HEK293 (cell line): Measurements from ENCODE around the gene ANKRD52.

Experiments used
- CTCF ChIA-PET: fragments of 350-600 bp; formaldehyde crosslinking; extraction: SDS; loops from one replicate; lab custom pipeline; 2021; ENCODE audit warnings: antibody characterized with exemption; lab: Yijun Ruan, JAX
- POLR2A ChIA-PET: fragments of 300-600 bp; formaldehyde crosslinking; extraction: SDS; loops from one replicate; lab custom pipeline; 2020; ENCODE audit warnings: antibody characterized with exemption, inconsistent platforms; lab: Yijun Ruan, JAX
- H3K27ac ChIP-seq: fragments of 200-500 bp; sonication (Bioruptor generic); 2 replicates; pipeline ENCODE4 v1.5.1; 2014; ENCODE audit warnings: low read depth, low read length, control low read depth, inconsistent platforms; ENCODE audit errors: extremely low read depth
- H3K36me3 ChIP-seq, 2 experiments: fragments of 200-500 bp in 1 of 2; sonication (Bioruptor generic) in 1 of 2; 1 replicate in 1 of 2; 2 replicates in 1 of 2; pipeline ENCODE4 v1.5.1; 2014 to 2017; ENCODE audit warnings: inconsistent platforms in 2 of 2, low read length in 2 of 2; ENCODE audit not compliant: control insufficient read depth in 2 of 2, insufficient read depth in 1 of 2
- H3K4me1 ChIP-seq: fragments of 200-500 bp; sonication (Bioruptor generic); 2 replicates; pipeline ENCODE4 v1.5.1; 2014; ENCODE audit warnings: mild to moderate bottlenecking, low read length, inconsistent platforms; ENCODE audit not compliant: control insufficient read depth, insufficient read depth
- H3K4me3 ChIP-seq: 2 replicates; pipeline ENCODE4 v1.5.1; 2011; ENCODE audit warnings: low read depth, mild to moderate bottlenecking, control low read depth, low read length, moderate library complexity
- H3K9me3 ChIP-seq: fragments of 200-500 bp; sonication (Bioruptor generic); 2 replicates; pipeline ENCODE4 v1.5.1; 2014; ENCODE audit warnings: low read depth, low read length, inconsistent platforms; ENCODE audit not compliant: control insufficient read depth, insufficient read depth
- GFI1B ChIP-seq: fragments of 450-650 bp; formaldehyde crosslinking; IDR thresholded peaks from 2 replicates; pipeline ENCODE4 v1.5.1; 2016; ENCODE audit warnings: missing biosample characterization, missing genetic modification characterization
- MEIS1 ChIP-seq: sonication (generic); formaldehyde crosslinking; IDR thresholded peaks from 2 replicates; pipeline ENCODE4 v1.8.1; 2022; ENCODE audit warnings: missing genetic modification reagents, mild to moderate bottlenecking, borderline replicate concordance
- YY1 ChIP-seq: fragments of 450-650 bp; formaldehyde crosslinking; IDR thresholded peaks from 2 replicates; pipeline ENCODE4 v1.5.1; 2018; ENCODE audit warnings: missing biosample characterization, missing genetic modification characterization
- YY2 ChIP-seq: fragments of 450-650 bp; formaldehyde crosslinking; IDR thresholded peaks from 2 replicates; pipeline ENCODE4 v1.5.1; 2016; ENCODE audit warnings: missing biosample characterization, missing genetic modification characterization
- ZBTB8A ChIP-seq: fragments of 450-650 bp; formaldehyde crosslinking; IDR thresholded peaks from 2 replicates; pipeline ENCODE4 v1.5.1; 2016; ENCODE audit warnings: missing biosample characterization, missing genetic modification characterization
- ZNF132 ChIP-seq: fragments of 450-650 bp; formaldehyde crosslinking; IDR thresholded peaks from 2 replicates; pipeline ENCODE4 v1.5.1; 2017; ENCODE audit warnings: missing biosample characterization, missing genetic modification characterization, borderline replicate concordance
- ZNF140 ChIP-seq: fragments of 450-650 bp; formaldehyde crosslinking; IDR thresholded peaks from 2 replicates; pipeline ENCODE4 v1.5.1; 2016; ENCODE audit warnings: missing biosample characterization, missing genetic modification characterization
- ZNF292 ChIP-seq: fragments of 450-650 bp; formaldehyde crosslinking; IDR thresholded peaks from 2 replicates; pipeline ENCODE4 v1.5.1; 2016; ENCODE audit warnings: low read depth, missing biosample characterization, missing genetic modification characterization, borderline replicate concordance
- ZNF302 ChIP-seq: fragments of 450-650 bp; formaldehyde crosslinking; IDR thresholded peaks from 2 replicates; pipeline ENCODE4 v1.5.1; 2016; ENCODE audit warnings: missing biosample characterization, missing genetic modification characterization, low read depth
- ZNF335 ChIP-seq: fragments of 450-650 bp; formaldehyde crosslinking; conservative IDR thresholded peaks from 2 replicates; pipeline ENCODE4 v1.5.1; 2016; ENCODE audit warnings: missing biosample characterization, missing genetic modification characterization
- ZNF561 ChIP-seq: fragments of 450-650 bp; IDR thresholded peaks from 2 replicates; pipeline ENCODE4 v1.5.1; 2018; ENCODE audit warnings: missing biosample characterization, missing genetic modification characterization, borderline replicate concordance
- ZNF623 ChIP-seq: fragments of 450-650 bp; formaldehyde crosslinking; IDR thresholded peaks from 2 replicates; pipeline ENCODE4 v1.5.1; 2016; ENCODE audit warnings: missing biosample characterization, missing genetic modification characterization
- ZNF654 ChIP-seq: fragments of 450-650 bp; formaldehyde crosslinking; IDR thresholded peaks from 2 replicates; pipeline ENCODE4 v1.5.1; 2016; ENCODE audit warnings: low read depth, missing biosample characterization, missing genetic modification characterization
- ZNF768 ChIP-seq: fragments of 450-650 bp; formaldehyde crosslinking; IDR thresholded peaks from 2 replicates; pipeline ENCODE4 v1.5.1; 2018; ENCODE audit warnings: missing biosample characterization, mild to moderate bottlenecking, missing genetic modification characterization
- ZSCAN30 ChIP-seq: fragments of 450-650 bp; IDR thresholded peaks from 2 replicates; pipeline ENCODE4 v1.5.1; 2018; ENCODE audit warnings: missing biosample characterization, mild to moderate bottlenecking, missing genetic modification characterization, moderate library complexity
- ZXDB ChIP-seq: fragments of 450-650 bp; formaldehyde crosslinking; IDR thresholded peaks from 2 replicates; pipeline ENCODE4 v1.5.1; 2016; ENCODE audit warnings: missing biosample characterization, missing genetic modification characterization
- TF ChIP-seq, protein P1 (sequence below): fragments of 450-650 bp; formaldehyde crosslinking; conservative IDR thresholded peaks from 2 replicates; pipeline ENCODE4 v1.5.1; 2016; ENCODE audit warnings: low read depth, missing biosample characterization, missing genetic modification characterization
- TF ChIP-seq, protein P2 (sequence below): fragments of 450-650 bp; formaldehyde crosslinking; IDR thresholded peaks from 2 replicates; pipeline ENCODE4 v1.5.1; 2016; ENCODE audit warnings: missing biosample characterization, missing genetic modification characterization
- TF ChIP-seq, protein P3 (sequence below): fragments of 450-650 bp; formaldehyde crosslinking; IDR thresholded peaks from 2 replicates; pipeline ENCODE4 v1.5.1; 2016; ENCODE audit warnings: missing biosample characterization, missing genetic modification characterization
- TF ChIP-seq, protein P4 (sequence below): fragments of 450-650 bp; formaldehyde crosslinking; IDR thresholded peaks from 2 replicates; pipeline ENCODE4 v1.5.1; 2016; ENCODE audit warnings: missing biosample characterization, missing genetic modification characterization, borderline replicate concordance
- TF ChIP-seq, protein P5 (sequence below): fragments of 450-650 bp; formaldehyde crosslinking; IDR thresholded peaks from 2 replicates; pipeline ENCODE4 v1.5.1; 2016; ENCODE audit warnings: missing biosample characterization, missing genetic modification characterization
- TF ChIP-seq, protein P6 (sequence below): fragments of 450-650 bp; formaldehyde crosslinking; optimal IDR thresholded peaks from 2 replicates; pipeline ENCODE3; 2016; ENCODE audit warnings: missing biosample characterization, mild to moderate bottlenecking, missing genetic modification characterization
- TF ChIP-seq, protein P7 (sequence below): fragments of 450-650 bp; formaldehyde crosslinking; IDR thresholded peaks from 2 replicates; pipeline ENCODE4 v1.5.1; 2017; ENCODE audit warnings: missing biosample characterization, mild to moderate bottlenecking, missing genetic modification characterization, moderate library complexity

Gene ANKRD52

DNA sequence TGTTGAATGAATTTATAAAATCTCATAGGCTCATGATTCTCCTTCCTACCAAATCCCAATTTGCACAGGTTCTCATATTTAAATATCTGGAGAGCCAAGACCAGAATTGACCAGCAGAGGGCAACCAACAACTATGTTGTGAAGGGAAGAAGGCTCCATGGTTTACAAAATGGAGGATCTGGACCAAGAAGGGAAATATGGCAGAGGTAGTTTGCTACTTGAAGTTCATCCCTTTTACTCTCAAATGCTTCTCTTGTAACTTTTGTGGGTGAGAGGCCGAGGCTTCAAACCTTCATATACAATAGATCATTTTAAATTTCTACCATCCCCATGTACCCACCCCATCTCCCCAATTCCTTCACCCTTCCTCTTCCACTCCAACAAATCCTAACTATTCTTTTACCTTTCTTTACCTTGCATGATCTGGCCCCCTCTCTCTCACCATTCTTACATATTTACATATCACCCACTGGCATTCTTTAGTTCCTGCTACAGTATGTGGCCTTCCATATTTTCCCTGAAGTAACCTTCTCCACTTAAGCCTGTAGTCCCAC is 65.1 kb downstream of the ANKRD52 start:
- no peaks in the 10 kb centered on the region; the same call in 1 of the 2 replicates for H3K4me1 ChIP-seq
- POLR2A ChIA-PET: interaction anchor here (1.3 to 5.3 kb wide), 2 partner anchors 29 kb away, joined by 5 to 59 read pairs; partner anchors contain the start of gene RNF41
- H3K9me3 ChIP-seq: no peaks in the 10 kb centered on the region
- H3K27ac ChIP-seq: no peak overlapping the region
- CTCF ChIA-PET: interaction anchor here (0.6 to 6.1 kb wide), 15 partner anchors 9 to 500 kb away, joined by 3 to 86 read pairs (median 4); partner anchors contain the start of genes ESYT1, RNF41, RPL41 and ZC3H10
- H3K36me3 ChIP-seq: no peaks in the 10 kb centered on the region; a peak in 1 of 3 replicates
- no peak overlapping the region for H3K4me3 ChIP-seq
- no peak for TF ChIP-seq ZNF140 (tag by site-specific recombination)
- TF ChIP-seq, protein P1, sequence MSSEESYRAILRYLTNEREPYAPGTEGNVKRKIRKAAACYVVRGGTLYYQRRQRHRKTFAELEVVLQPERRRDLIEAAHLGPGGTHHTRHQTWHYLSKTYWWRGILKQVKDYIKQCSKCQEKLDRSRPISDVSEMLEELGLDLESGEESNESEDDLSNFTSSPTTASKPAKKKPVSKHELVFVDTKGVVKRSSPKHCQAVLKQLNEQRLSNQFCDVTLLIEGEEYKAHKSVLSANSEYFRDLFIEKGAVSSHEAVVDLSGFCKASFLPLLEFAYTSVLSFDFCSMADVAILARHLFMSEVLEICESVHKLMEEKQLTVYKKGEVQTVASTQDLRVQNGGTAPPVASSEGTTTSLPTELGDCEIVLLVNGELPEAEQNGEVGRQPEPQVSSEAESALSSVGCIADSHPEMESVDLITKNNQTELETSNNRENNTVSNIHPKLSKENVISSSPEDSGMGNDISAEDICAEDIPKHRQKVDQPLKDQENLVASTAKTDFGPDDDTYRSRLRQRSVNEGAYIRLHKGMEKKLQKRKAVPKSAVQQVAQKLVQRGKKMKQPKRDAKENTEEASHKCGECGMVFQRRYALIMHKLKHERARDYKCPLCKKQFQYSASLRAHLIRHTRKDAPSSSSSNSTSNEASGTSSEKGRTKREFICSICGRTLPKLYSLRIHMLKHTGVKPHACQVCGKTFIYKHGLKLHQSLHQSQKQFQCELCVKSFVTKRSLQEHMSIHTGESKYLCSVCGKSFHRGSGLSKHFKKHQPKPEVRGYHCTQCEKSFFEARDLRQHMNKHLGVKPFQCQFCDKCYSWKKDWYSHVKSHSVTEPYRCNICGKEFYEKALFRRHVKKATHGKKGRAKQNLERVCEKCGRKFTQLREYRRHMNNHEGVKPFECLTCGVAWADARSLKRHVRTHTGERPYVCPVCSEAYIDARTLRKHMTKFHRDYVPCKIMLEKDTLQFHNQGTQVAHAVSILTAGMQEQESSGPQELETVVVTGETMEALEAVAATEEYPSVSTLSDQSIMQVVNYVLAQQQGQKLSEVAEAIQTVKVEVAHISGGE: no peak
- 0 out of 2 replicates have a peak, but pooled peaks have one; percentile 32 for TF ChIP-seq ZXDB (tag by site-specific recombination)
- TF ChIP-seq, protein P2, sequence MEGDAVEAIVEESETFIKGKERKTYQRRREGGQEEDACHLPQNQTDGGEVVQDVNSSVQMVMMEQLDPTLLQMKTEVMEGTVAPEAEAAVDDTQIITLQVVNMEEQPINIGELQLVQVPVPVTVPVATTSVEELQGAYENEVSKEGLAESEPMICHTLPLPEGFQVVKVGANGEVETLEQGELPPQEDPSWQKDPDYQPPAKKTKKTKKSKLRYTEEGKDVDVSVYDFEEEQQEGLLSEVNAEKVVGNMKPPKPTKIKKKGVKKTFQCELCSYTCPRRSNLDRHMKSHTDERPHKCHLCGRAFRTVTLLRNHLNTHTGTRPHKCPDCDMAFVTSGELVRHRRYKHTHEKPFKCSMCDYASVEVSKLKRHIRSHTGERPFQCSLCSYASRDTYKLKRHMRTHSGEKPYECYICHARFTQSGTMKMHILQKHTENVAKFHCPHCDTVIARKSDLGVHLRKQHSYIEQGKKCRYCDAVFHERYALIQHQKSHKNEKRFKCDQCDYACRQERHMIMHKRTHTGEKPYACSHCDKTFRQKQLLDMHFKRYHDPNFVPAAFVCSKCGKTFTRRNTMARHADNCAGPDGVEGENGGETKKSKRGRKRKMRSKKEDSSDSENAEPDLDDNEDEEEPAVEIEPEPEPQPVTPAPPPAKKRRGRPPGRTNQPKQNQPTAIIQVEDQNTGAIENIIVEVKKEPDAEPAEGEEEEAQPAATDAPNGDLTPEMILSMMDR: peak; percentile 57; the same call in 1 of the 2 replicates
- TF ChIP-seq ZNF768 (tag by site-specific recombination): no peak
- no peak for TF ChIP-seq ZNF132 (tag by site-specific recombination)
- TF ChIP-seq, protein P3, sequence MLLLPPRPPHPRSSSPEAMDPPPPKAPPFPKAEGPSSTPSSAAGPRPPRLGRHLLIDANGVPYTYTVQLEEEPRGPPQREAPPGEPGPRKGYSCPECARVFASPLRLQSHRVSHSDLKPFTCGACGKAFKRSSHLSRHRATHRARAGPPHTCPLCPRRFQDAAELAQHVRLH: 0 out of 2 replicates have a peak, but pooled peaks have one; percentile 15
- TF ChIP-seq ZSCAN30 (tag by site-specific recombination): 0 out of 2 replicates have a peak, but pooled peaks have one; percentile 28
- TF ChIP-seq, protein P4, sequence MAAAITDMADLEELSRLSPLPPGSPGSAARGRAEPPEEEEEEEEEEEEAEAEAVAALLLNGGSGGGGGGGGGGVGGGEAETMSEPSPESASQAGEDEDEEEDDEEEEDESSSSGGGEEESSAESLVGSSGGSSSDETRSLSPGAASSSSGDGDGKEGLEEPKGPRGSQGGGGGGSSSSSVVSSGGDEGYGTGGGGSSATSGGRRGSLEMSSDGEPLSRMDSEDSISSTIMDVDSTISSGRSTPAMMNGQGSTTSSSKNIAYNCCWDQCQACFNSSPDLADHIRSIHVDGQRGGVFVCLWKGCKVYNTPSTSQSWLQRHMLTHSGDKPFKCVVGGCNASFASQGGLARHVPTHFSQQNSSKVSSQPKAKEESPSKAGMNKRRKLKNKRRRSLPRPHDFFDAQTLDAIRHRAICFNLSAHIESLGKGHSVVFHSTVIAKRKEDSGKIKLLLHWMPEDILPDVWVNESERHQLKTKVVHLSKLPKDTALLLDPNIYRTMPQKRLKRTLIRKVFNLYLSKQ (tag by site-specific recombination): no peak
- TF ChIP-seq ZBTB8A (tag by site-specific recombination): no peak
- TF ChIP-seq ZNF335 (tag by site-specific recombination): peak; percentile 49; the same call in 1 of the 2 replicates
- no peak for TF ChIP-seq ZNF561 (tag by site-specific recombination)
- TF ChIP-seq, protein P5, sequence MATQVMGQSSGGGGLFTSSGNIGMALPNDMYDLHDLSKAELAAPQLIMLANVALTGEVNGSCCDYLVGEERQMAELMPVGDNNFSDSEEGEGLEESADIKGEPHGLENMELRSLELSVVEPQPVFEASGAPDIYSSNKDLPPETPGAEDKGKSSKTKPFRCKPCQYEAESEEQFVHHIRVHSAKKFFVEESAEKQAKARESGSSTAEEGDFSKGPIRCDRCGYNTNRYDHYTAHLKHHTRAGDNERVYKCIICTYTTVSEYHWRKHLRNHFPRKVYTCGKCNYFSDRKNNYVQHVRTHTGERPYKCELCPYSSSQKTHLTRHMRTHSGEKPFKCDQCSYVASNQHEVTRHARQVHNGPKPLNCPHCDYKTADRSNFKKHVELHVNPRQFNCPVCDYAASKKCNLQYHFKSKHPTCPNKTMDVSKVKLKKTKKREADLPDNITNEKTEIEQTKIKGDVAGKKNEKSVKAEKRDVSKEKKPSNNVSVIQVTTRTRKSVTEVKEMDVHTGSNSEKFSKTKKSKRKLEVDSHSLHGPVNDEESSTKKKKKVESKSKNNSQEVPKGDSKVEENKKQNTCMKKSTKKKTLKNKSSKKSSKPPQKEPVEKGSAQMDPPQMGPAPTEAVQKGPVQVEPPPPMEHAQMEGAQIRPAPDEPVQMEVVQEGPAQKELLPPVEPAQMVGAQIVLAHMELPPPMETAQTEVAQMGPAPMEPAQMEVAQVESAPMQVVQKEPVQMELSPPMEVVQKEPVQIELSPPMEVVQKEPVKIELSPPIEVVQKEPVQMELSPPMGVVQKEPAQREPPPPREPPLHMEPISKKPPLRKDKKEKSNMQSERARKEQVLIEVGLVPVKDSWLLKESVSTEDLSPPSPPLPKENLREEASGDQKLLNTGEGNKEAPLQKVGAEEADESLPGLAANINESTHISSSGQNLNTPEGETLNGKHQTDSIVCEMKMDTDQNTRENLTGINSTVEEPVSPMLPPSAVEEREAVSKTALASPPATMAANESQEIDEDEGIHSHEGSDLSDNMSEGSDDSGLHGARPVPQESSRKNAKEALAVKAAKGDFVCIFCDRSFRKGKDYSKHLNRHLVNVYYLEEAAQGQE (tag by site-specific recombination): no peak
- TF ChIP-seq, protein P6, sequence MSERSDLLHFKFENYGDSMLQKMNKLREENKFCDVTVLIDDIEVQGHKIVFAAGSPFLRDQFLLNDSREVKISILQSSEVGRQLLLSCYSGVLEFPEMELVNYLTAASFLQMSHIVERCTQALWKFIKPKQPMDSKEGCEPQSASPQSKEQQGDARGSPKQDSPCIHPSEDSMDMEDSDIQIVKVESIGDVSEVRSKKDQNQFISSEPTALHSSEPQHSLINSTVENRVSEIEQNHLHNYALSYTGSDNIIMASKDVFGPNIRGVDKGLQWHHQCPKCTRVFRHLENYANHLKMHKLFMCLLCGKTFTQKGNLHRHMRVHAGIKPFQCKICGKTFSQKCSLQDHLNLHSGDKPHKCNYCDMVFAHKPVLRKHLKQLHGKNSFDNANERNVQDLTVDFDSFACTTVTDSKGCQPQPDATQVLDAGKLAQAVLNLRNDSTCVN: no peak
- no peak for TF ChIP-seq ZNF302 (tag by site-specific recombination)
- TF ChIP-seq MEIS1: no peak
- peak; percentile 59; the same call in 1 of the 2 replicates for TF ChIP-seq YY2 (tag by site-specific recombination)
- TF ChIP-seq, protein P7, sequence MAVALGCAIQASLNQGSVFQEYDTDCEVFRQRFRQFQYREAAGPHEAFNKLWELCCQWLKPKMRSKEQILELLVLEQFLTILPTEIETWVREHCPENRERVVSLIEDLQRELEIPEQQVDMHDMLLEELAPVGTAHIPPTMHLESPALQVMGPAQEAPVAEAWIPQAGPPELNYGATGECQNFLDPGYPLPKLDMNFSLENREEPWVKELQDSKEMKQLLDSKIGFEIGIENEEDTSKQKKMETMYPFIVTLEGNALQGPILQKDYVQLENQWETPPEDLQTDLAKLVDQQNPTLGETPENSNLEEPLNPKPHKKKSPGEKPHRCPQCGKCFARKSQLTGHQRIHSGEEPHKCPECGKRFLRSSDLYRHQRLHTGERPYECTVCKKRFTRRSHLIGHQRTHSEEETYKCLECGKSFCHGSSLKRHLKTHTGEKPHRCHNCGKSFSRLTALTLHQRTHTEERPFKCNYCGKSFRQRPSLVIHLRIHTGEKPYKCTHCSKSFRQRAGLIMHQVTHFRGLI (tag by site-specific recombination): peak; percentile 40; the same call in 1 of the 2 replicates
- no peak for TF ChIP-seq ZNF292
- peak; percentile 70; the same call in 1 of the 2 replicates for TF ChIP-seq YY1
- peak; percentile 96 for TF ChIP-seq ZNF654 (tag by site-specific recombination)
- no peak for TF ChIP-seq ZNF623 (tag by site-specific recombination)
- no peak for TF ChIP-seq GFI1B (tag by site-specific recombination)
